ENCODE data around the gene APPL1.

APPL1 gene

DNA sequence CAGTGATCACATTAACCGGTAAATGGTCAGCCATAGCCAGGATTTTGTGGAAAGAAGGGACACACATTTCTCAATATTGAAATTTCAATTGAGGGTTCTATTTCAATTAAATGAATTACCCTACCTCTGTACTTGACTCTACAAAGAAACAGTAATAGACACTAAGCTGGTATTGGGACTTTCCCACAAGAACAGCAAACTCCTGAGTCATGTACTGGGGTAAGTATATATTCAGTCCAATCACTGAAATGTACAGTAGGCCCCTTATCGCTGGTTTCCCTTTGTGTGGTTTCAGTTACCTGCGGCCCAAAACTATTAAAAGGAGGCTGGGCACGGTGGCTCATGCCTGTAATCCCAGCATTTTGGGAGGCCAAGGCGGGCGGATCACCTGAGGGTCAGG, 47.3 kb downstream of the APPL1 start:
- no peak for DNase-seq

DNA sequence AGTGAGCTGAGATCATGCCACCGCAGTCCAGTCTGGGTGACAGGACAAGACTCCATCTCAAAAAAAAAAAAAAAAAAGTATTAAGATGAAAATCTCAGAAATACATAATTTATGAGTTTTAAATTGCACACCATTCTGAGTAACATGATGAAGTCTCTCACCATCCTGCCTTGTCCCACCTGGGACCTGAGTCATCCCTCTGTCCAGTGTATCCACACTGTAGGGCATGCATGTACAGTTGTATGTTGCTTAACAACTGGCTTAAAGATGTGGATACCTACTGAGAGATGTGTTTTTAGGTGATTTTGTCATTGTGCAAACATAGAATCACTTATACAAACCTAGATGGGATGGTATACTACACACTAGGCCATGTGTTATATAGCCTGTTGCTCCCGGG, 47.9 kb downstream of the APPL1 start:
- no peak for DNase-seq

DNA sequence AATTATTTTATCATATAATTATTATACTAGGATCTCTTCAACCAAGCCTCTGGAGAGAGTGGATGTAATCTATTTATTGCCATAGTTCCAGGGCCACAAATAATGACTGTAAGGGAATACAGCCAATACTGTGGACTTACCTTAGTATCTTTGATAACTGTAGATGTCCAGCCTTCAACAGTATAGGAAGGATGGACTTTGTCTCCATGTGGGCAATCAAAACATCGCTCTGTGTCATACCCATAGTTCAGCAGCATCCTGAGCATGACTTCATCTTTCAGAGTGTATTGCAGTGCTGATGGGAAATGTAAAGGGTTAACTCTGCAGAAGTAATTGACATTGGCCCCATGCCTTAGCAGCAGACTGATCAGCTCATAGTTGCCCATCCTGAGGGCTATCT, 50.7 kb downstream of the APPL1 start:
- DNase-seq = no peak

DNA sequence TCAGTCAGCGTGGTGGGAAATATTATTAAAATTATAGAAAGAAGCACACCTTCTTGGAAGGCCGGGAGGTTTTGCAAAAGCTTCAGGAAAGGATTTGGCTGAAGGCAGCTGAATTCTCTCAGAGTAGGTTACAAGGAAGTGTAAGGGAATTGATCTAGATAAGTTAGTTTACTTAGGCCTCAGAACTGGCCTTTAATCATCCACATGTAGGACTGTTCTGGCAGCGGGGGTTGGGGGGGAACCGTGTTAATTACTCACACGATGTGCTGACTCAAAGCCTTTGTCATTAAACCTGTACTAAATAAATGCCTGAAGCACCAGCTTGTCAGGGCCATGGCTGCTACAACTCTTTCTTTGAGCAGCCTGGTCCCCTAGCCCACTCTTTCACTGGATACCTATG, 52.2 kb downstream of the APPL1 start:
- no peak for DNase-seq

DNA sequence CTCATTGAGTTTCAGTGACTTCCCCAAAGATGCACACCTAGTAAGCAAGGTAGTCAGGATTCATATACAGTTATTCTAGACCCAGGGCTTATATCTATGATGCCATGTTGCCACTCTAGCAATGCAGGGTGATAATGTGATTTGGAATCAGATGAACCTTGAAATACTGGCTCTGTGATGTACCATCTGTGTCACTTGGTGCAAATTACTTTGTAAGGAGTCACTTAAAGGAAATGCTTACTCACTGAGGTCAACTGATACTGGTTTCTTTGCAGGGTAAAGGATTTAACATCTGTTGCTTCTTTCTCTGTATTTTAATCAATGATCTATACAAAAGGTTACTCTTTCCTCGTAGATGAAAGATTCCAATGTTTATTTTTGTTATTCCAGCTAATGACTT, 54.2 kb downstream of the APPL1 start:
- peak; percentile 53 for DNase-seq

DNA sequence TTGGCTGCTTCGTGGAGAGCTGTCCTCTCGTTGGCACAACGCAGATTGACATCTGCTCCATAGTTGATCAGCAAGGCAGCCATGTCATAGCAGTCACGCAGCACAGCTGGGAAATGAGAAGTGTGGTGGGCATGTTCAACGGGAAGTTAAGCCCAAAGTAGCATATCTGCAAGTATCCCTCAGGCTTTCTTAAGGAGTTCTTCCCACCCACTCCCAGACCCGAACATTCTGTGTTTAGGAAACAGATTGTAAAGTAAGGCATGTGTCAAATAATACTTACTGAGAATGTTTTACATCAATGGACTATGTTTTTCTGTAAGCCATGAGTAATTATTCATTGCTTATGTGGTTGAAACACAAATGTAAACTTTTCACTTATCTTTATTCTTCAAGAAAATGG, 55.8 kb downstream of the APPL1 start:
- DNase-seq = no peak

DNA sequence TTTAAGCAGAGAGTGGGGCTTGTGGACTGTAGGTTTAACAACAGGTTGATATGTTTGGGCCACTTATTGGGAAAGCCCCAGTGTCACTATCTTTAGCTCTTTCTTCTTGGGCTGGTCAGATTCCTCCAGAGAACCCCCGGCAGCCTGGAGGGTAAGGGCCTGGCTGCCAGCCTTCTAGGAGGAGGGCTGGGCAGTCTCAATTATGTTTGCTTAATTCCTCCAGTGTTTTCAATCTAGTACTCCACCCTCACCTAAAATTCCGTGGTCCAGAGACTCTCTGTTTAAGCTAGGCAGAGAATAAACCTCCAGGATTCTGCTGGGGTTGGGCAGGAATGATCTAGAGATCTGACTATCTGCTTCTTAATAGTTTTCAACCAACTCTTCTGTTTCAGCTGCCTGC, 59.7 kb downstream of the APPL1 start:
- no peak for DNase-seq

DNA sequence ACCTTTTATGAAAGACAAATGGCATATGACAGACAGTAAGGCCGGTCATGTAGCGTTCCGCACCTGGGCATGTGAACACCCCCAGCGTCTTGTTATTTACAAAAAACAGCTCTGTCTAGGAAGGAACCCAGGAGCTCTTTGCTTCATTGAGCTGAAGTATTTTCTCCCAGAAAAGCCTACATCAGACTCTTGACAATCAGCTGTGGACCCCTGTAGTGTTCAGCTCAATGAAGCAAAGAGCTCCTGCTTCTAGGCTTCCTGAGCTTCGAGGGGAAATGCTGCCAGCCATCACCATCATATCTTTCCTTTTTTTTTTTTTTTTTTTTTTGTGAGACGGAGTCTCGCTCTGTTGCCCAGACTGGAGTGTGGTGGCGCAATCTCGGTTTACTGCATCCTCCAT, 60.9 kb downstream of the APPL1 start:
- no peak for DNase-seq

DNA sequence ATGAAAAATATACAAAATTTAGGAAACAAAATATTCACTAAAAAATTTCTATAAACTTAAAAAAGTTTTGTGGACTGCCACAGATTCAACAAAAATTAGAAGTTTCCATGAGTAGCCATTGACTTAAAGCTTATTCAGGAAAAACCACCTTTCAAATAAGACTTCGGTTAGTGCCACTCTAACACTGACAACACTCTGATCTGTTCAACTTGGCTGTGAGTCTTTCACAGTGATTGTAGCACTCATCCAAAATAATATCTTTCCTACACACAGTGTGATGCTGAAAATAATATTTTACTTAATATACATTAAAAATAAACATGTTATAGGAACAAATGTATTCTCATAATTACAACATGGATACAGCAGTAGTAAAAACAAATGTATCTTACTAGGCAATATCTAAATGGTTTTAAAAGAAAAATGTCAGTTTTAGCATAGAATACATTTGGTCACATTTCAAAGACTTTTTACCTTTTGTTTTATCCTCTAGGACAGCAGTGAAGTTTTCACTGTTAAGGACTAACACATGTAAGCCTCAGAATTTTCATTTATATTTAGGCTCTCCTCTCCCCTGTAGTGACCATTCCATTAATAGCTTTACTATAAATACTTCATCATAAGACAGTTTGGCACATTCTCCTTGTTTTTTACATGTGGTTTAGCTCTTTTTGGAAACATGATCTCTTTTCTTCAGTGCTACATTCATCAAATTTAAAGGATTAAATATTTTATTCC, 64.8 kb downstream of the APPL1 start, which contains the start of gene ASB14:
ASB14 (minus strand) TSS at position 527 of the 738 bp plus-strand sequence. CDS start 652 bp downstream, outside the sequence.
- DNase-seq = no peak

DNA sequence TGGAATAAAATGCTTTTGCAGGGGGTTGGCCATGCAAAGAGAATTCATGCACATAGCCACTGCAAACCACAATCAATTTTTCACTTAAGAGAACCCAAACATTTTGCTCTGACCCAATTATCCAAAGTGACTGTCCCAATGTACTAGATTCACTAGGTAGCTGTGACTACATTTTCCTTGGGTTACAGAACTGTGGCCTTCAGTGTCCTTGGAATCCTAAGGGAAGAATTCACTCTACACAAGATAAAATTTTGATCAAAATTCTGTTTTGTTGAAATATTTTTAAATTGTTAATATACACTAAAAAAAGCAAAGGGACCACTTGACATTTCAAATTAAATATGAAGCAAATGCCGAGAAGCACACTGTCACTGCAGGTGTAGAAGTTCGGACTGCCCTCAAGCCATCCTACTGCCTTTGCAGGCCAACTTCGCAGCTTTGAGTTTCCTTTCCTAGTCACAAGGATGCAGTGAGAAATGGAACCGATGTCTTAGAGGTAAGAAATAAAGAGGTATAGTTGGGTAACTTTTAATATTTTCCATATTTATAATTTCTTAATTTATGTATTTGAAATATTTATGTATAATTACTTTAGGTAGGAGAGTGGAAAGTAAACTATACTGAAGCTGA, 65.5 kb downstream of the APPL1 start:
- no peak for DNase-seq

DNA sequence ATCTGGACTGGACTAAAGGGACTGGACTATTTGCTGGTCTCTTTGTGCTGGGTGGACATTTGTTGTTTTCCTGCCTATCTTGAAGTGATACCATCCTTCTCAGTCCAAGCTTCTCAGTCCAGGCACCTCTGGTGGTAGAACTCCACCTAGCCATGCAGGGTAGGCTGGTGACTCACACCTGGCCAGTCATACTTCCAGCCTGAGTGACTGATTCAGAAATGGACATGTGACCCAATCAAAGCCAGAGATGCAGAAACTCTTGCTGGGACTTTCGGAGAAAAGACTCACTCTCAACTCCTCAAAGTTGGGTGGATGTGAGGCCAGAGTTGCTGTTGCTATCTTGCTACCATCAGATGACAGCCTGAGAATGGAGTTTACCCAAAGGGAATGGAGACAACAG, 70.5 kb downstream of the APPL1 start:
- DNase-seq = peak; percentile 44

DNA sequence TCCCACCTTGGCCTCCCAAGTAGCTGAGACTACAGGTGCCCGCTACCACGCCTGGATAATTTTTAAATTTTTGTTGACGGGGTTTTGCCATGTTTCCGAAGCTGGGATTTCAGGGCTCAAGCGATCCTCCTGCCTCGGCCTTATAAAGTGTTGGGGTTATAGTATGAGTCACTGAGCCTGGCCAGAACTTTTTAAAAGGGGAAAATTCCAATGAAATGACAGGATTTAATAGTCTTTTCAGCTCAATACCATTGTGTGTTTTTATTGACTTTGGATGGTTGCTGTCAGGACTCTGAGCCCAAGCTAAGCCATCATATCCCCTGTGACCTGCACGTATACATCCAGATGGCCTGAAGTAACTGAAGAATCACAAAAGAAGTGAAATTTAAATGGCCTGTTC, 76.0 kb downstream of the APPL1 start:
- peak; percentile 75 for DNase-seq

DNA sequence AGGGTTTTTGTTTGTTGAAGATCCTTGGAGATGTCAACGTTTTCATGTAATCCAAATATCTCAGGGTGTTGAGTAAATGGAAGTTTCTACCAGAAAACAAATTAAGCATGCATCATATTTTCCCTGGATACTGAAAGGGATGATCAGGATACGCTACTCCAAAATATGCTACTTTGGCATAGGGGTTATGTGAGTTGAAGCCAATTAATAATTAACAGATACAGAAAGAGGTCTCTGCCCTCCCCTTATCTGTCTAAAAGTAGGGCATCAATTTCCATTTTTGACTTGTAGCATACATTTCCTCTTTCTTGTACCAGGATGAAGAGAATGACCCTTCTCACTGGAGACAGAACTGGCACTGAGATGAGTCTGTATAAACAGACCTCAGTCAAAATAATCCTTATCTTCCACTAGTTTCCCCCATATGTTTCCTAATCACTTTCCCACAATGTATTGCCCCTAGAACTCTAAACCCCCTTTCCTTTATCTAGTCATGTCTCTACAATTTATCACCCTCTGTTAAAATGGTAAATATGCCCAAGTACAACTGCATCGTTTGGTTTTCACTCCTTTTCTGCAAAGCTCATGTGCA, 82.3 kb downstream of the APPL1 start:
- DNase-seq = no peak

DNA sequence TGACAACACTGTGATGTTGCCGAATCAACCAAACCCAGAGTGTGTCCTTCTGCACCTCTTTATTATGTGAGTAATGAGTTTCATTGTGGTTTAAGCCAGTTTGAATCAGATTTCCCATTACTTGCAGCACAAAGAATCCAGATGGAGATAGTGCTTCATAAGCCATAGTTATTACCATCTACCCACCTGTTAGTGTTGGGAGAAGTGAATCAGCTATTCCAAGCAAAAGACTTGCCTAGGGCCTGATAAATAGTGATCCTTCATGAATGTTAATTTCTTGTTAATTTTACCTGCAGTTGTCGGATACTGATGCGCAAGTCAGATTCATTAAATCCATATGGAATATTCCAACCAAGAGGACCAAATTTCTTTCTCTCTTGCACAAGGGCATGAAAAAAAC, 86.7 kb downstream of the APPL1 start:
- no peak for DNase-seq
